CD4-positive, CD25-positive, alpha-beta regulatory T cell (primary cell): Measurements from ENCODE around the gene ARL1. TPM values are rescaled to one million over a fixed set of nuclear protein-coding genes. Genes with fewer than 3 reads are reported as not detected.
"Not testable (repeated sequence)": the region's sequence is repeated elsewhere in the genome, so short reads cannot be mapped to it uniquely, and the experiment has no call there.

ENCODE experiments used
- ATAC-seq, 2 donors: fragments of 150-1000 bp; cut with Tn5 transposase; one replicate each; pipeline ENCODE4 v1.10.0; 2021; ENCODE audit warnings: low read depth in 2 of 2, moderate number of reproducible peaks in 2 of 2, moderate library complexity in 1 of 2
- DNase-seq, 3 donors: peaks; one replicate each; pipeline versions ENCODE4 v3.0.0 to v3.0.0-alpha.2; 2012 to 2022; ENCODE audit warnings: mixed read lengths in 1 of 3
- H3K27ac ChIP-seq: one replicate; pipeline ENCODE4 v1.7.0; 2013; ENCODE audit warnings: mild to moderate bottlenecking, low read length; ENCODE audit not compliant: insufficient read depth, poor library complexity, severe bottlenecking
- H3K27me3 ChIP-seq: one replicate; pipeline ENCODE4 v1.7.0; 2013; ENCODE audit warnings: low read length; ENCODE audit not compliant: control insufficient read depth, insufficient read depth
- H3K36me3 ChIP-seq: one replicate; pipeline ENCODE4 v1.7.0; 2013; ENCODE audit warnings: mild to moderate bottlenecking, low read length, moderate library complexity; ENCODE audit not compliant: control insufficient read depth, insufficient read depth
- H3K4me1 ChIP-seq: 2 replicates; pipeline ENCODE4 v1.7.0; 2013; ENCODE audit warnings: mild to moderate bottlenecking, low read length; ENCODE audit not compliant: insufficient read depth, control insufficient read depth, poor library complexity, severe bottlenecking
- H3K4me3 ChIP-seq: one replicate; pipeline ENCODE4 v1.7.0; 2013; ENCODE audit warnings: low read depth, mild to moderate bottlenecking, low read length, moderate library complexity
- H3K9me3 ChIP-seq, 2 experiments: 1 replicate in 1 of 2; 2 replicates in 1 of 2; pipeline ENCODE4 v1.7.0; 2013; ENCODE audit warnings: low read length in 2 of 2, mild to moderate bottlenecking in 1 of 2, moderate library complexity in 1 of 2; ENCODE audit not compliant: control insufficient read depth in 2 of 2
- H3K27ac Mint-ChIP-seq, 3 donors: one replicate each; pipeline ENCODE4 v1.8.0; 2020 to 2022; ENCODE audit warnings: mild to moderate bottlenecking in 3 of 3, mixed read lengths in 3 of 3, moderate library complexity in 2 of 3
- H3K27me3 Mint-ChIP-seq: one replicate; pipeline ENCODE4 v1.8.0; 2022; ENCODE audit warnings: mild to moderate bottlenecking, mixed read lengths
- H3K36me3 Mint-ChIP-seq: one replicate; pipeline ENCODE4 v1.8.0; 2020; ENCODE audit warnings: mixed read lengths
- H3K4me1 Mint-ChIP-seq, 4 donors: one replicate each; pipeline ENCODE4 v1.8.0; 2020 to 2022; ENCODE audit warnings: mixed read lengths in 4 of 4, mild to moderate bottlenecking in 1 of 4
- H3K4me3 Mint-ChIP-seq, 4 donors: one replicate each; pipeline ENCODE4 v1.8.0; 2020 to 2022; ENCODE audit warnings: mild to moderate bottlenecking in 4 of 4, mixed read lengths in 4 of 4, moderate library complexity in 3 of 4
- H3K9me3 Mint-ChIP-seq, 7 donors: one replicate each; pipeline ENCODE4 v1.8.0; 2020 to 2022; ENCODE audit warnings: mixed read lengths in 7 of 7, mild to moderate bottlenecking in 3 of 7, moderate library complexity in 2 of 7
- polyA plus RNA-seq, 4 donors: library from polyadenylated mRNA; unstranded; fragments of 300-500 nt; fragmentation: Illumina TruSeq; gene quantifications; one replicate each; pipeline ENCODE4 v1.2.3, GENCODE V29; 2021
- total RNA-seq: library from RNA; stranded (reverse); gene quantifications from one replicate; pipeline ENCODE4 v1.2.3, GENCODE V29; 2022

ARL1 gene
- total and polyA plus RNA-seq, 5 donors from 2014 or later = 27.9 to 46.2 (median 28.7) TPM

DNA sequence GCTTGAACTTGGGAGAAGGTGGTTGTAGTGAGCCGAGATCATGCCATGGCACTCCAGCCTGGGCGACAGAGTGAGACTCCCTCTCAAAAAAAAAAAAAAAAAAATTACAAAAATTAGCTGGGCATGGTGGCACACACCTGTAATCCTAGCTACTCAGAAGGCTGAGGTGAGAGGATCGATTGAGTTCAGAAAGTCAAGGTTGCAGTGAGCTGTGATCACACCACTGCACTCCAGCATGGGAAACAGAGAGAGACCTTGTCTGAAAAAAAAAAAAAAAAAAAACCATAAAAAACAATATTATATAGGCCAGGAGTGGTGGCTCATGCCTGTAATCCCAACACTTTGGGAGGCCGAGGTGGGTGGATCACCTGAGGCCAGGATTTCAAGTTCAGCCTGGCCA is 14.5 kb upstream of the ARL1 start:
- not testable (repeated sequence) for H3K4me1 Mint-ChIP-seq, H3K36me3 Mint-ChIP-seq, DNase-seq, H3K27me3 ChIP-seq, H3K27ac ChIP-seq, H3K4me3 ChIP-seq, H3K27ac Mint-ChIP-seq, H3K4me3 Mint-ChIP-seq, H3K4me1 ChIP-seq, H3K9me3 Mint-ChIP-seq, H3K9me3 ChIP-seq, H3K36me3 ChIP-seq, ATAC-seq
- peaks cover 19% of the 10 kb centered on the region for H3K27me3 Mint-ChIP-seq

GRCh38 chr12:101415228-101415627 is 7.7 kb upstream of the ARL1 start:
- H3K9me3 ChIP-seq = no peaks in the 10 kb centered on the region
- Mint-ChIP-seq H3K36me3 (no peaks in the 10 kb centered on the region), H3K27ac (no peak overlapping the region), H3K4me1 (no peaks in the 10 kb centered on the region), H3K27me3 (peaks cover 6% of the 10 kb centered on the region), H3K4me3 (no peak overlapping the region), H3K9me3 (no peaks in the 10 kb centered on the region)
- H3K27ac ChIP-seq = no peak overlapping the region
- H3K36me3 ChIP-seq = no peaks in the 10 kb centered on the region
- DNase-seq = no peak
- no peaks in the 10 kb centered on the region for H3K4me1 ChIP-seq
- no peak for ATAC-seq
- no peak overlapping the region for H3K4me3 ChIP-seq
- no peaks in the 10 kb centered on the region for H3K27me3 ChIP-seq

GRCh38 chr12:101414533-101415119 is 7.1 kb upstream of the ARL1 start:
- Mint-ChIP-seq H3K9me3 (no peaks in the 10 kb centered on the region), H3K27me3 (peaks cover 5% of the 10 kb centered on the region), H3K4me3 (no peak overlapping the region), H3K27ac (no peak overlapping the region), H3K4me1 (no peaks in the 10 kb centered on the region), H3K36me3 (no peaks in the 10 kb centered on the region)
- ATAC-seq (no peak), DNase-seq (peak in 2 of 3 donors; percentile 7 to 45)
- no peaks in the 10 kb centered on the region for H3K4me1 ChIP-seq
- no peak overlapping the region for H3K27ac ChIP-seq
- H3K27me3 ChIP-seq = no peaks in the 10 kb centered on the region
- no peak overlapping the region for H3K4me3 ChIP-seq
- no peaks in the 10 kb centered on the region for H3K36me3 ChIP-seq
- H3K9me3 ChIP-seq = no peaks in the 10 kb centered on the region

- H3K9me3 ChIP-seq, H3K36me3 Mint-ChIP-seq, H3K27ac ChIP-seq, H3K4me3 ChIP-seq, DNase-seq, ATAC-seq, H3K9me3 Mint-ChIP-seq, H3K27ac Mint-ChIP-seq, H3K36me3 ChIP-seq, H3K27me3 Mint-ChIP-seq, H3K27me3 ChIP-seq: not testable (repeated sequence)
- H3K4me1 ChIP-seq = peaks cover 20% of the 10 kb centered on the region
- peak overlapping the region in 3 of 4 donors; percentile 29 to 96 (median 44) for H3K4me3 Mint-ChIP-seq
- peaks cover 12 to 29% (median 21%) of the 10 kb centered on the region in 4 donors for H3K4me1 Mint-ChIP-seq
Measured at GRCh38 chr12:101410169-101410568, 2.6 kb upstream of the ARL1 start.

GRCh38 chr12:101407049-101407435 is 530 bp downstream of the ARL1 start:
- no peaks in the 10 kb centered on the region for H3K27me3 ChIP-seq
- peak overlapping the region; percentile 61 for H3K27ac ChIP-seq
- peaks cover 3% of the 10 kb centered on the region for H3K36me3 ChIP-seq
- peak overlapping the region; percentile 93 for H3K4me3 ChIP-seq
- H3K27me3 Mint-ChIP-seq = no peaks in the 10 kb centered on the region
- H3K27ac Mint-ChIP-seq = peak overlapping the region; percentile 95 to 97 (median 95)
- ATAC-seq = peak; percentile 35 to 36
- no peaks in the 10 kb centered on the region for H3K9me3 ChIP-seq
- H3K4me3 Mint-ChIP-seq = peak overlapping the region; percentile 96 to 99 (median 98)
- H3K9me3 Mint-ChIP-seq = no peaks in the 10 kb centered on the region
- H3K4me1 Mint-ChIP-seq = peaks cover 12 to 38% (median 25%) of the 10 kb centered on the region in 4 donors
- peak in 1 of 3 donors; percentile 48 for DNase-seq
- H3K4me1 ChIP-seq = peaks cover 21% of the 10 kb centered on the region
- H3K36me3 Mint-ChIP-seq = no peaks in the 10 kb centered on the region

- H3K27me3 ChIP-seq, ATAC-seq, H3K27me3 Mint-ChIP-seq, H3K9me3 ChIP-seq, H3K4me3 Mint-ChIP-seq, H3K4me1 ChIP-seq, DNase-seq, H3K9me3 Mint-ChIP-seq, H3K27ac ChIP-seq, H3K4me1 Mint-ChIP-seq, H3K4me3 ChIP-seq, H3K27ac Mint-ChIP-seq: not testable (repeated sequence)
- peaks cover 43% of the 10 kb centered on the region for H3K36me3 ChIP-seq
- peaks cover 43% of the 10 kb centered on the region for H3K36me3 Mint-ChIP-seq
Measured at GRCh38 chr12:101391181-101391580, 16.4 kb downstream of the ARL1 start.

- H3K9me3 ChIP-seq = no peaks in the 10 kb centered on the region
- no peak for DNase-seq
- no peak overlapping the region for H3K27ac ChIP-seq
- peaks cover 43% of the 10 kb centered on the region for H3K36me3 ChIP-seq
- ATAC-seq = no peak
- no peak overlapping the region for H3K4me3 ChIP-seq
- no peaks in the 10 kb centered on the region for H3K4me1 ChIP-seq
- peaks cover 0 to 6% (median under 1%) of the 10 kb centered on the region in 4 donors for H3K4me1 Mint-ChIP-seq
- H3K27me3 ChIP-seq = no peaks in the 10 kb centered on the region
- H3K27me3 Mint-ChIP-seq = no peaks in the 10 kb centered on the region
- peak overlapping the region in 1 of 3 donors; percentile 6 for H3K27ac Mint-ChIP-seq
- peaks cover 55% of the 10 kb centered on the region for H3K36me3 Mint-ChIP-seq
- H3K4me3 Mint-ChIP-seq = no peak overlapping the region
- no peaks in the 10 kb centered on the region for H3K9me3 Mint-ChIP-seq
Measured at GRCh38 chr12:101379149-101379548, 28.4 kb downstream of the ARL1 start.

DNA sequence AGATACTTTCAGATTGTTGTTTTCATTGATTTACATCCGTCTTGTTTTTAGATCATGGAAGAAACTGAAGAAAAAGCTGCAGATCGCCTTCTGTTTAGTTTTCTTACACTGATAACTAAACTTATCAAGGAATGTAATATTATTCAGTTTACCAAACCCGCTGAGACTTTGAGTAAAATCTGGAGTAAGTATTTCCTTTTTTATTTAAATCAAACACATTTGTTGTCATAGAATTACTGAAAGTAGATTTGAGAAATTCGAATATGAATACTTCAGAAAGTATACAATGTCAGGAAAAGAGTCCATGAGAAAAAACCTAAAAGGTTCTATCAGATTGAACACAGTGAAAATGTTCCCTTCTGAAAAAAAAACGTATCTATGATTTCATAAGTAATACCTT is 32.0 kb downstream of the ARL1 start:
- Mint-ChIP-seq H3K27ac (no peak overlapping the region), H3K4me3 (no peak overlapping the region), H3K4me1 (peaks cover 0 to 6% (median 0%) of the 10 kb centered on the region in 4 donors), H3K27me3 (no peaks in the 10 kb centered on the region), H3K36me3 (peaks cover 61% of the 10 kb centered on the region), H3K9me3 (peaks cover 0 to 1% (median 0%) of the 10 kb centered on the region in 7 donors)
- Histone ChIP-seq H3K4me3 (no peak overlapping the region), H3K4me1 (no peaks in the 10 kb centered on the region), H3K27me3 (no peaks in the 10 kb centered on the region), H3K27ac (no peak overlapping the region), H3K36me3 (peaks cover 51% of the 10 kb centered on the region), H3K9me3 (no peaks in the 10 kb centered on the region)
- no peak for ATAC-seq
- DNase-seq = no peak
